Midbrain (tissue), 1 donor: ENCODE measurements around the gene KRI1.
"Not testable (repeated sequence)": the region's sequence is repeated elsewhere in the genome, so short reads cannot be mapped to it uniquely, and the experiment has no call there.

Experiments used
- DNase-seq: peaks from one replicate; lab custom pipeline; 2025; lab: John Stamatoyannopoulos, UW

KRI1 gene

DNA sequence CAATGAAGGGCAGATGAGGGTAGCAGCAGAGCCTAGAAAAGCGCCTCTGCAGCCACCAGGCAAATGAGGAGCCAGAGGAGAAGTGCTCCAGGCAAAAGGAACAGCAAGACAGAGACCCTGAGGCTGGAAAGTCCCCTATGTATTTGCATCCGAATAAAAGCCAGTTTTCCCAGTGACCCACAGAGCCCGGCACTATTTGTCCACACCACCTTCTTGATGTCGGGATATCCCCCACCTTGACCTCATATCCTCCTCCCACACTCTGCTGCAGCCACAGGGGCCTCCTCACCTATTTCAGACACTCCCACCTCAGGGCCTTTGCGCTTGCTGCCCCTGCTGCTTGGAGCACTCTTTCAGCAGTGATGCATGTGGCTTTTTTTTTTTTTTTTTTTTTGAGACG, 15.5 kb downstream of the KRI1 start:
- DNase-seq: no peak

DNA sequence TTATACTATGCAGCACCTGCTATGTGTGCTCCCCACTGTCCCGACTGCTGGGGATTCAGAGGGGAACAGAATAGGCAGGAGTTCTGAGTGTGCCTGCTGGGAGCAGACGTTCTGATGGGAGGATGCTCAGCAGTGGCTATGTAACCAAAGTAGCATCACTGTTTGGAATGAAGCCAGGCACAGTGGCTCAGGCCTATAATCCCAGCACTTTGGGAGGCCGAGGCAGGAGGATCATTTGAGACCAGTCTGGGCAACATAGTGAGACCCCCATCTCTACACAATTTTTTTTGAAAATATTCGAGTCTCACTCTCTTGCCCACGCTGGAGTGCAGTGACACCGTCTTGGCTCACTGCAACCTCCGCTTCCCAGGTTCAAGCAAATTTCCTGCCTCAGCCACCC, 16.1 kb downstream of the KRI1 start:
- DNase-seq: no peak

DNA sequence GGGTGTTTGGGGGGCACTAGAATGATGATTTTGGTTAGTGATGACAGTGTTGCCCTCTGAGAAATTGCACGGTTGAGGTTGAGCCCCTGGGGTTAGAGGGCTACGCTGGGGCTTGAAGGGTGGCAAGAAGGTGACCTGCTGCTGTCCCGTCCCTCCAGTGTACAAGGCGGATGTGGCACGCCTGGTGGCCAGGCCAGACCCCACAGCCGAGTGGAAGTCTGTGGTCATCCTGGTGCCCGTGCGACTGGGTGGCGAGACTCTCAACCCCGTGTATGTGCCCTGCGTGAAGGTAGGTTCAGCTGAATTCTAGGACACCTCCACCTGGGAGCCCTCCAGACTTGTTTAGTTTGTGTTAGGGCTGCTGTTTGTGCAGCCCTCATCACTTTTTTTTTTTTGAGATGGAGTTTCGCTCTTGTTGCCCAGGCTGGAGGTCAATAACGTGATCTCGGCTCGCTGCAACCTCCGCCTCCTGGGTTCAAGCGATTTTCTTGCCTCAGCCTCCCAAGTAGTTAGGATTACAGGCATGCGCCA, 17.0 kb downstream of the KRI1 start:
- no peak for DNase-seq

DNA sequence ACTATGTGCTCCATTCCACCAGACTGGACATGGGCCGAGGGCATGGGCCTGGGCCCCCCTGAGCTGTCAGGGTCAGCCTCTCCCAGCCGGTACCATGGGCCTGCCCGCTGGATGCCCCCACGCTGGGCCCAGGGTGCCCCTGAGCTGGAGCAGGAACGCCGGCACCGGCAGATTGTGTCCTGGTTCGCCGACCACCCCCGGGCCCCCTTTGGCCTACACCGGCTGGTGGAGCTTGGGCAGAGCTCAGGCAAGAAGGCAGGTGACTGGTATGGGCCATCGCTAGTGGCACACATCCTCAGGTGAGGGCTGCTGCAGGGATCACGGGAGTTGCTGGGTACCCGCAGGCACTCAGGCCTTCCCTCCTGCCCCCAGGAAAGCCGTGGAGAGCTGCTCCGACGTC, 19.0 kb downstream of the KRI1 start:
- no peak for DNase-seq

DNA sequence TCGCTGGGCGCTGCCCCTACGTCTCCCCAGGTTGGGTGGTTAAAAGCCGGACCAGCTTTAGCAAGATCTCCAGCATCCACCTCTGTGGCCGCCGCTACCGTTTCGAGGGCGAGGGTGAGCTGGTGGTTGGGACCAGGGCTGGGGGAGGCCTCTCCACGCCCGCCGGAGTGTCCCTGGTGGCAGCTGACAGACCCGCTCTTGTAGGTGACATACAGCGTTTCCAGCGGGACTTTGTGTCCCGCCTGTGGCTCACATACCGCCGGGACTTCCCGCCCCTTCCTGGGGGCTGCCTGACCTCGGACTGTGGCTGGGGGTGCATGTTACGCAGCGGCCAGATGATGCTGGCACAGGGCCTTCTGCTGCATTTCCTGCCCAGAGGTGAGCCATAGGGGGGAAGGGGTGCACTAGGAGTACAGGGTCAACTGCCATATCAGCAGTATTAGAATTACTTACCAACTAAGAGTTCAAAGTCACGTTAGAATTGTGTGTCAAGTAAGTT, 21.0 kb downstream of the KRI1 start:
- DNase-seq: no peak

DNA sequence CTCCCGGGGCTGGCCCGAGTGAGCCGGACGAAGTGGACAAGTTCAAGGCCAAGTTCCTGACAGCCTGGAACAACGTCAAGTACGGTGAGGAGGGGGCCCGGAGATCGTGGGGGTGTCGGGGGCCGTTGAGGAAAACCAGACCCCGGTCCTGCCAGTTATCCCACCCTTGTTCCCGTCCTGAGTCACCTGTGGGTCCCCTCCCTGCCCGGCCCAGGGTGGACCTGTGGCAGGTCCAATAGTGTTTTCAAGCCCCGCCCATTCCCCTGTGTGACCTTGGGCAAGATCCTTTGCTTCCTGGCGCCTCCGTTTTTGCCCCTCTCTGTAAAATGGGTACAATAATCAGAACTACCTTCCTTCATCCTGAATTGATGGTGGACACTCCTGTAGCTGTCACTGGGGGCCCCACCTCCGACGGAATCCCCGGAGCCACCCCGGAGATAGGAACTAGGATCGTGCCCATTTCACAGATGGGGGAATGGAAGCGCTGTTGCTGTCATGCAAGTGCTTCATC, 21.5 kb downstream of the KRI1 start:
- no peak for DNase-seq

DNA sequence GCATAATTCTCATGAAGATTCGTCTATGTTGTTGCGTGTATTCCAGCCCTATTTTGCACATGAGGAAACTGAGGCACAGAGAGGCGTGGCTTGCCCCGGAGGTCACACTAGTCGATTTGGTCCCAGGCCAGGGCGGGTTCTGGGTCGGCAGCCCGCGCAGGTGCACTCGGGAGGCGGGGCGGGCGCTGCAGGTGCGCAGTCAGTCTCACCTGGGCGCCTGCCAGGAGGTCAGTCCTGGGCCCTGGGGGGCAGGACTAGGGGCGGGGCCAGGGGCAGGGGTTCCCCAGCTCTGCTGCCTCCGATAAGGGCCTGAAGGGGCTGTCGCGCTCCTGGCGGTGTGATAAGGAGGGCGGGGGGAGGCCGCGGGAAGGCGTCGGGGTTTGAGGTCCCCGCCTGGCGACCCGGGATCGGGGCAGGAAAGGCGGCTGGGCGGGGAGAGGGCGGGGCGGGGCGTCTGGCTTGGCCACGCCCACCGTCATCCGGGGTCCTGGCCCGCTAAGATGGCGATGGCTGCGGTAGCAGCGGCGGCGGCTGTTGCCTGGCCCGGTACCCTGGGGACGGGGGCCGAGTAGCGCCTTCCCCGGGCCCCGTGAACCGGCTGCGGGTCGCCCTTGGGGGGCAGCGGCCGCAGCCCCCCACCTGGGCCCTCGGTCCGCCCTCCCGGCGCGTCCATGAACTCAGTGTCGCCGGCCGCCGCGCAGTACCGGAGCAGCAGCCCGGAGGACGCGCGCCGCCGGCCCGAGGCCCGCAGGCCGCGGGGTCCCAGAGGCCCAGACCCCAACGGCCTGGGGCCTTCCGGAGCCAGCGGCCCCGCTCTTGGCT, 22.2 kb downstream of the KRI1 start, which contains the start of gene ATG4D:
ATG4D (plus strand) TSS at position 485 of the 822 bp plus-strand sequence; CDS start at position 672, 187 bp downstream.
- DNase-seq: peak; percentile 85

DNA sequence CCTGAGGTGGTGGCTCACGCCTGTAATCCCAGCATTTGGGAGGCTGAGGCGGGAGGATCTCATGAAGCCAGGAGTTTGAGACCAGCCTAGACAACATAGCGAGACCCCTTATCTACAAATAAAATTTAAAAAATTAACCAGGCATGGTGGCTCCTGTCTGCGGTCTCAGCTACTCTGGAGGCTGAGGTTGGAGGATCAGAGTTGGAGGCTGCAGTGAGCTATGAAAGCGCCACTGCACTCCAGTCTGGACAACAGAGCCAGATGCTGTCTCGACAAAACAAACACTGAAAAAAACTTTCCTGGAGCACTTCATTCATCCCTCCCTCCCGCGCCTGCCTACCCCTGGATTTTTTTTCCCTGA, 22.8 kb downstream of the KRI1 start:
- no peak for DNase-seq

DNA sequence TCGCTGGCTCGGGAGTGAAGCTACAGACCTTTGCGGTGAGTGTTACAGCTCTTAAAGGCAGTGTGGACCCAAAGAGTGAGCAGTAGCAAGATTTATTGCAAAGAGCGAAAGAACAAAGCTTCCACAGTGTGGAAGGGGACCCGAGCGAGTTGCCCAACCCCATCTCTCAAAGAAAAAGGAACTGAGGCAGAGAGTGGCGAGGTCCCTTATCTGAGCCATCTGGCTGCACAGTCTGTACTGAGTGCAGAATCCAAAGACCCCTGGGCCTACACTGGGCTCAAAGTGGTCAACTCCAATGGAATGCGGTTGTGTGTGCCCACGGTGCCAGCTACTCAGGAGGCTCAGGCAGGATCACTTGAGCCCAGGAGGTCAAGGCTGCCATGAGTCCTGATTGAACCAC, 26.8 kb downstream of the KRI1 start:
- DNase-seq: not testable (repeated sequence)

DNA sequence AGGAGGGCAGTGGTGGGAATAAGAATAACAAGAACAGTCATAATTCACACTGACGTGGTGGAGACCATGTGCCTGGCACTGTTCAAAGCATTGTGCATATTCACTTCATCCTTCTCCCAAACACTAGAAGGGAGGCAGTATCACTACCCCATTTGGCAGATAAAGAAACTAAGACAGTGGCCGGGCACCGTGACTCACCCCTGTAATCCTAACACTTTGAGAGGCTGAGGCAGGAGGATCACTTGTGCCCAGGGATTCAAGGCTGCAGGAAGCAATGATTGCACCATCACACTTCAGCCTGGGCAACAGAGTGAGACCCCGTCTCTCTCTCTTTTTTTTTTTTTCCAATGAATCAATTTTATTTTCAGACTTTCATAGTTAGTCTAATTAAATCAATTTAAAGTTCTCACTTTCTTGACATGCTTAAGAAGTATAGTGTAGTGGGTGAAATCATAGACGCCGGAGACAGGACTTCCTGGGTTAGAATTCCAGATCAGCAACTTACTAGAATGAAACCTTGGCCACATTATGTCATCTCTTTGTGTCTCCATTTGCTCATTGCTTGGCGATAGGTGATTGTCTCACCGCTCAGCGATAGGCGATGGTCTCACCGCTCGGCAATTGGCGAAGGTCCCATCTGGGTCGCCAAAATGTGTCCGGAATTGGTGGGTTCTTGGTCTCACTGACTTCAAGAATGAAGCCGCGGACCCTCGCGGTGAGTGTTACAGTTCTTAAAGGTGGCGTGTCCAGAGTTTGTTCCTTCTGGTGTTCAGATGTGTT, 27.4 kb downstream of the KRI1 start:
- DNase-seq: no peak

DNA sequence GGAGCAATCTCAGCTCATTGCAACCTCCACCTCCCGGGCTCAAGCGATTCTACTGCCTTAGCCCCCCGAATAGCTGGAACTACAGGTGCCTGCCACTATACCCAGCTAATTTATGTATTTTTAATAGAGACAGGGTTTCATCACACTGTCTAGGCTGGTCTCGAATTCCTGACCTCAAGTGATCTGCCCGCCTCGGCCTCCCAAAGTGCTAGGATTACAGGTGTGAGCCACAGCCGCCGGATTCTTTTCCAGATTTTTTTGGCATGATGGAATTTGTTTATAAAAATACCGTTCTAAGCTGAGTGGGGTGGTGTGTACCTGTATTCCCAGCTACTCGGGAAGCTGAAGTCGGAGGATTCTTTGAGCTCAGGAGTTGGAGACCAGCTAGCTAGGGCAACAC, 28.1 kb downstream of the KRI1 start:
- DNase-seq: no peak

DNA sequence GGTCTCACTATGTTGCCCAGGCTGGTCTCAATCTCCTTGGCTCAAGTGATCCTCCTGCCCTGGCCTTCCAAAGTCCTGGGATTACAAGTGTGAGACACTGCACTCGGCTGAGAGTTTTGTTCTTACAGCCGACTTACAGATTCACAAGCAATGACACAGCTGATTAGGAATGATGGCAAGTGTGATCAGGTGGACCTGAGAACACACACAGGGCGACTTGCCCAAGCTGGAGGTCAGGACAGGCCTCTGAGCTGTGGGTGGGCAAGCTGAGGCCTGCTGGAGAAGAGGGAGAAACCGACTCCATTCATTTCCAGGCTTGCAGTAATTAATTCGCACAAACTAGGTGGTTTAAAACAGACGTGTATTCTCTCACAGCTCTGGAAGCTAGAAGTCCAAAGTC, 30.2 kb downstream of the KRI1 start:
- no peak for DNase-seq

DNA sequence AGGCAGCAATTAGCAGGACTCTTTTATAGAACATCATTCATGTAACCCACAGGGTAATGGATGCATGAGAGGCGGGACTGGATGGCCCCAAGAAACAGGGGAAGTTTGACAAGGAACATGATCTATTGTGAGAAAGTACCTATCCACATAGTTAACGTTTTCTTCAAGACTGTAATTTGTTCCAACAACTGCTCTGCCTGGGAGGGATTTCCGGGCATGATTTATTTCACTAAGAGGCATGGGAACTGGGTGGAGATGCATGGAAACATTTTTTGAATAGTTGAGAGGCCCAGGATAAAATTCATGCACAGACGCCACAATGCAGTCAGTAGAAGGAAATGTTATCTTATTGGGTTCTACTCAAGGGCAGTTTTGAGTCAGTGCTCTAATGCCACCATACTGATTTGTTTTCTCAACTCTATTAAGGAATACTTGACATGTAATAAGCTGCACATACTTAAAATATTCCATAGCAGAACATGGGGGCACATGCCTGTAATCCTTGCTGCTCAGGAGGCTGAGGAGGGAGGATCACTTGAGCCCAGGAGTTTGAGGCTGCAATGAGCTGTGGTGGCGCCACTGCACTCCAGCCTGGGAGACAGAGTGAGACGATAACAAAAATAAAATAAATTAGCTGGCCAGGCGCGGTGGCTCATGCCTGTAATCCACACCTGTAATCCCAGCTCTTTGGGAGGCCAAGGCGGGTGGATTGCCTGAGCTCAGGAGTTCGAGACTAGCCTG, 32.0 kb downstream of the KRI1 start:
- no peak for DNase-seq

DNA sequence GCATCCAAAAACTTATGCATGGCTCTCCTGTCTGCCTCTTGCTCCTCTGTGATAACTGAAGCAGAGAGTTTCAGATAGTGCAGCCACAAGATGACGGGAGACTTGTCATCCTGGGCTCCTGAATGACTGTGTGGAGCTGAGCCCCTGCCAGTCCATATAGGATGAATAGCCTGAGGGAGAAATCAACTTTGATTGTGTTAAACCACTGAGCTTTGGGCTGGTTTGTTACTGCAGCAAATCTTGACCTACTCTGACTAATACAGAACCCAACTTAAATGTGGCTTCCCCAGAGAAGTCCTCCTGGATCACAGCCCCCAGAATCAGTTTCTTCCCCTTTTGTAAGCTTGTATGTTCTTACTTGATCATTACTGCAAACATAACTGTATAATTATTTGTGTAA, 33.4 kb downstream of the KRI1 start:
- no peak for DNase-seq

DNA sequence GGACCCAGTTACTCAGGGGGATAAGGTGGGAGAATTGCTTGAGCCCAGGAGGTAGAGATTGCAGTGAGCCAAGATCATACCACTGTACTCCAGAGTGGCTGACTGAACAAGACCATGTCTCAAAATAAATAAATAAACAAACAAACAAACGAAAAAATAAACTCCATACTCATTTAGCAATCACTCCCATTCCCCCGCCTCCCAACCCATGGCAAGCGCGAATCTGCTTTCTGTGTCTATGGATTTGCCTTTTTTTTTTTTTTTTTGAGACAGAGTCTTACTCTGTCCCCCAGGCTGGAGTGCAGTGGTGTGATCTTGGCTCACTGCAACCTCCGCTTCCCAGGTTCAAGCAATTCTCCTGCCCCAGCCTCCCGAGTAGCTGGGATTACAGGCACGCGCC, 38.9 kb downstream of the KRI1 start:
- not testable (repeated sequence) for DNase-seq

DNA sequence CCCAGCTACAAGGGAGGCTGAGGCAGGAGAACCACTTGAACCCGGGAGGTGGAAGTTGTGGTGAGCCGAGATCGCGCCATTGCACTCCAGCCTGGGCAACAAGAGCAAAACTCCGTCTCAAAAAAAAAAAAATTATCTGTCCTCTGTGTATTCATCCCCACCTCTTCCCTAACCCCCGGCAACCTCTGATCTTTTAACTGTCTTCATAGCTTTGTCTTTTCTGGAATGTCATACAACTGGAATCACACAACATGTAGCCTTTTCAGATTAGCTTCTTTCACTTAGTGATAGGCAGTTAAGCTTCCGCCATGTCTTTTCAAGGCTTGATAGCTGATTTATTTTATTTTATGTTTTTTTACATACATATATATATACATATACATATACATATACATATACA, 40.2 kb downstream of the KRI1 start:
- no peak for DNase-seq

DNA sequence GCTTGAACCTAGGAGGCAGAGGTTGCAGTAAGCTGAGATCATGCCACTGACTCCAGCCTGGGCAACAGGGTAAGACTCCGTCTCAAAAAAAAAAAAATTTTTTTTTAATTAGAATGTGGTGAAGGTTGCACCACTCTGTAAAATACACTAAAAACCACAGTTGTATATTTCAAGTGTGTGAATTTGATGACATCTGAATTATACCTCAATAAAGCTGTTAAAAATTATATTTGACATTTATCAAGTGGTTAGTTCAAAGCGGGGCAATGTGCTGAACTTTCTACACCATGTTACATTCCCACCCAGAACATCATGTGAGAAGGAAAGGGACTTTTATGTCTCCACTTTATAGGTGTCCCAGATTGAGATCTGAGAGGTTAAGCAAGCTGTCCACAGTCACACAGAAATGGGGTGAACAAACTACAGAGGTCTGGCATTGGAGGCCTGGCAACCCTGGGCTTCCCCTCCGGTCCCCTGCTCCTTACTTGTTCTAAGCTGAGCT, 42.6 kb downstream of the KRI1 start:
- no peak for DNase-seq

DNA sequence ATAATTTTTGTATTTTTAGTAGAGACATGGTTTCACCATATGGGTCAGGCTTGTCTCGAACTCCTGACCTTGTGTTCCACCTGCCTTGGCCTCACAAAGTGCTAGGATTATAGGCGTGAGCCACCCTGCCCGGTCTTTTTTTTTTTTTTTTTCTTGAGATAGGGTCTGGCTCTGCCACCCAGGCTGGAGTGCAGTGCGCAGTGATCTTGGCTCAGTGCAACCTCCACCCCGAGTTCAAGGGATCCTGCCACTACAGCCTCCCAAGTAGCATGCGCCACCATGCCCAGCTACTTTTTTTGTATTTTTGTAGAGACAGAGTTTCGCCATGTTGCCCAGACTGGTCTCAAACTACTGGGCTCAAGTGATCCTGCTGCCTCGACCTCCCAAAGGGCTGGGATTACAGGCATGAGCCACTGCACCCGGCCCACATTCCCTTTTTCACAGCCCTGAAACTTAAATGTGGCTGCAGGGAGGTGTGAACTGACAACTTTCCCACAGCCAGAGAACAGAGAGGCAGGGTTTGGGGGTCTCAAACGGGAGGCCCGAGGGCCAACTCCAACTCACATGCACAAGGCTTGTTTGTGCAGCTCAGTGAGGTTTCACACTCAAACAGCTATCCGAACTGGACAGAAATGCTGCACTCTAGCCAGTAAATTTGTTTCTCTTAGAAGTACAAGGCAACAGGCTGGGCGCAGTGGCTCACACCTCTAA, 44.2 kb downstream of the KRI1 start:
- DNase-seq: no peak

DNA sequence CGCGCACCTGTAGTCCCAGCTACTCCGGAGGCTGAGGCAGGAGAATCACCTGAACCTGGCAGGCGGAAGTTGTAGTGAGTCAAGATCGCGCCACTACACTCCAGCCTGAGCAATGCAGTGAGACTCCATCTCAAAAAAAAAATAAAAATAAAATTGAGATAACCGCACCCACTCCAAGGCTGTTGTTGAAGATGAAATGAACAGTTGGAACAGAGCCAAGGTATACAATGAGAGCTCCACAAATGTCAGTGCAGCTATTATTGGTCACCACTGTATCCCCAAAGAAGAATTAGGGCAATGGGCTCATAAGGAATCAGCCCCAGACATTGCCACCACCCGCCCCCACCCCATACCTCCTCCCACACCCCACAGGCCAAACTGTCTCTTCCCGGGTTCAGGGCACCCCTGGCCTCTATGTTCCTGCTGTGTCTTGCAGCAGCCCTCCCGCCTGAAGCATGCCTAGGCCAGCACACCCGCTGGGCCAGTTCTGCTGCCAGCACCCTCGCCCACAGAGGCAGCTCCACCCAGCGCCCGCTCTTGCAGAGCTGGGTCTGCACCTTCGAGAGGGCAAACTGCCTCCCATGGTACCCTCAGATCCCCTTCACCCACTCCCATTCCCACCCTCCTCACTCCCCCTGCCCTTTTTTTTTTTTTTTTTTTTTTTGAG, 45.0 kb downstream of the KRI1 start:
- no peak for DNase-seq

DNA sequence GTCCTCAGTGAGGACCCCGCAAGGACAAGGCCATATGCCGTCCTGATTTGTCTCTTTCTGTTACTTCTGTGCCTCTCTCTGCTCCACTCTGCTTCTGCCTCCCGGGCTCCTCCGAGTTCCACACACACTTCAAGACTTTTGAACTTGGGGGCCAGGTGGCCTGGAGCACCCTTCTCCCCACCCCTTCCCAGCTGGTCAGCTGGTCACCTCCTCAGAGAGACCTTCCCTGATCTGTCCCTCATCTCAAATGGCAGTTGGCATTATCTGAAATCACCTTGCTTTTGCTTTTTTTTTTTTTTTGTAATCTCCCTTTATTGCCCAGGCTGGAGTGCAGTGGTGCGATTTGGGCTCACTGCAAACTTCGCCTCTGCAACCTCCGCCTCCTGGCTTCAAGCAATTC, 46.4 kb downstream of the KRI1 start:
- no peak for DNase-seq
